CD4-positive, alpha-beta T cell (primary cell): ENCODE data around the gene RHOJ. TPM values are rescaled to one million over a fixed set of nuclear protein-coding genes. Genes with fewer than 3 reads are reported as not detected.

Experiments used
- ATAC-seq: fragments of 200-7000 bp; cut with Tn5 transposase; one replicate; pipeline ENCODE4 v1.10.0; 2022; ENCODE audit warnings: mild to moderate bottlenecking; ENCODE audit not compliant: poor library complexity
- CTCF ChIA-PET: fragments of 350-600 bp; sonication (Branson Sonifier 250); formaldehyde crosslinking; loops from one replicate; lab custom pipeline; 2021; ENCODE audit warnings: antibody characterized with exemption, inconsistent platforms; lab: Charles Lee
- POLR2A ChIA-PET: fragments of 350-600 bp; sonication (Branson Sonifier 250); formaldehyde crosslinking; loops from one replicate; lab custom pipeline; 2021; ENCODE audit warnings: antibody characterized with exemption, inconsistent platforms; lab: Charles Lee
- DNase-seq, 14 experiments: peaks; one replicate each; pipeline ENCODE4 v3.0.0-alpha.2; 2013 to 2020; ENCODE audit warnings: mixed read lengths in 2 of 14
- H3K27ac ChIP-seq, 2 donors: one replicate each; pipeline versions ENCODE4 v1.5.1 to v1.7.0; 2013; ENCODE audit warnings: low read length in 2 of 2, low read depth in 1 of 2, mild to moderate bottlenecking in 1 of 2
- H3K27me3 ChIP-seq, 2 experiments: 1 replicate in 1 of 2; 2 replicates in 1 of 2; pipeline versions ENCODE4 v1.6.1 to v1.7.0; 2013; ENCODE audit warnings: low read length in 2 of 2, control low read depth in 1 of 2, mild to moderate bottlenecking in 1 of 2, moderate library complexity in 1 of 2; ENCODE audit not compliant: insufficient read depth in 2 of 2, control insufficient read depth in 1 of 2
- H3K36me3 ChIP-seq: one replicate; pipeline ENCODE4 v1.6.1; 2013; ENCODE audit warnings: low read length, control low read depth; ENCODE audit not compliant: insufficient read depth
- H3K4me1 ChIP-seq: one replicate; pipeline ENCODE4 v1.6.1; 2013; ENCODE audit warnings: low read length, control low read depth; ENCODE audit not compliant: insufficient read depth
- H3K4me3 ChIP-seq: one replicate; pipeline ENCODE4 v1.5.1; 2013; ENCODE audit warnings: mild to moderate bottlenecking, low read length, moderate library complexity
- H3K9me3 ChIP-seq, 2 experiments: 1 replicate in 1 of 2; 2 replicates in 1 of 2; pipeline versions ENCODE4 v1.6.1 to v1.7.0; 2013; ENCODE audit warnings: low read length in 2 of 2, mild to moderate bottlenecking in 2 of 2, control low read depth in 1 of 2, moderate library complexity in 1 of 2; ENCODE audit not compliant: control insufficient read depth in 1 of 2, insufficient read depth in 1 of 2
- H3K27ac Mint-ChIP-seq: one replicate; pipeline ENCODE4 v1.8.0; 2020; ENCODE audit warnings: mixed read lengths
- H3K27me3 Mint-ChIP-seq: one replicate; pipeline ENCODE4 v1.8.0; 2021; ENCODE audit warnings: mixed read lengths
- H3K36me3 Mint-ChIP-seq: one replicate; pipeline ENCODE4 v1.8.0; 2021; ENCODE audit warnings: low read depth, mixed read lengths
- H3K4me1 Mint-ChIP-seq: one replicate; pipeline ENCODE4 v1.8.0; 2021; ENCODE audit warnings: low read depth, mixed read lengths
- H3K4me3 Mint-ChIP-seq: one replicate; pipeline ENCODE4 v1.8.0; 2020; ENCODE audit warnings: mild to moderate bottlenecking, mixed read lengths
- H3K9me3 Mint-ChIP-seq: one replicate; pipeline ENCODE4 v1.8.0; 2020; ENCODE audit warnings: mixed read lengths
- CTCF ChIP-seq: fragments of 200-600 bp; IDR thresholded peaks from one replicate; pipeline ENCODE4 v1.8.0; 2022; ENCODE audit warnings: antibody characterized with exemption, mild to moderate bottlenecking
- intact Hi-C, 2 experiments: fragments of 100-400 bp; cut with DNase I in 1 of 2; cut with micrococcal nuclease in 1 of 2; formaldehyde crosslinking; loops; one replicate each; pipeline versions ENCODE4 v1.15.1 to v1.9.0; 2023 to 2025; cut with DNase I, micrococcal nuclease
- total RNA-seq, 174 experiments: library from RNA in 2 of 174; stranded (reverse) in 2 of 174; gene quantifications; one replicate each; pipeline ENCODE4 v1.2.3 and lab custom pipeline; 2021 to 2026

RHOJ gene
- total RNA-seq, 2 experiments from 2014 or later: not detected

- TF ChIP-seq CTCF: no peak
- Mint-ChIP-seq H3K36me3 (no peaks in the 10 kb centered on the region), H3K27ac (no peak overlapping the region), H3K9me3 (no peaks in the 10 kb centered on the region), H3K27me3 (peaks cover 28% of the 10 kb centered on the region), H3K4me3 (no peak overlapping the region), H3K4me1 (no peaks in the 10 kb centered on the region)
- intact Hi-C loops: no loop called here
- POLR2A ChIA-PET: no interaction called here
- CTCF ChIA-PET: interaction anchor here (0.9 kb wide), 1 partner anchor 9 kb away, joined by 4 read pairs; no protein-coding TSS in a partner anchor
- Histone ChIP-seq H3K27me3 (no peaks in the 10 kb centered on the region), H3K4me3 (no peak overlapping the region), H3K9me3 (no peaks in the 10 kb centered on the region), H3K27ac (no peak overlapping the region), H3K4me1 (no peaks in the 10 kb centered on the region), H3K36me3 (no peaks in the 10 kb centered on the region)
- DNase-seq: no peak
- no peak for ATAC-seq
Measured at GRCh38 chr14:63237791-63238190, 33.5 kb downstream of the RHOJ start.

- Histone ChIP-seq H3K4me3 (no peak overlapping the region), H3K27me3 (no peaks in the 10 kb centered on the region), H3K4me1 (no peaks in the 10 kb centered on the region), H3K36me3 (no peaks in the 10 kb centered on the region), H3K27ac (no peak overlapping the region), H3K9me3 (no peaks in the 10 kb centered on the region)
- DNase-seq: no peak
- Mint-ChIP-seq H3K4me1 (no peaks in the 10 kb centered on the region), H3K4me3 (no peak overlapping the region), H3K36me3 (no peaks in the 10 kb centered on the region), H3K9me3 (no peaks in the 10 kb centered on the region), H3K27ac (no peak overlapping the region), H3K27me3 (peaks cover 18% of the 10 kb centered on the region)
- ATAC-seq: no peak
- intact Hi-C loops: no loop called here
- CTCF ChIA-PET: no interaction called here
- TF ChIP-seq CTCF: no peak
- POLR2A ChIA-PET: no interaction called here
Measured at GRCh38 chr14:63240221-63240620, 36.0 kb downstream of the RHOJ start.

- Mint-ChIP-seq H3K27ac (no peak overlapping the region), H3K36me3 (no peaks in the 10 kb centered on the region), H3K4me3 (no peak overlapping the region), H3K4me1 (no peaks in the 10 kb centered on the region), H3K27me3 (peaks cover 17% of the 10 kb centered on the region), H3K9me3 (no peaks in the 10 kb centered on the region)
- H3K4me1 ChIP-seq: no peaks in the 10 kb centered on the region
- no peak overlapping the region for H3K27ac ChIP-seq
- DNase-seq: no peak
- H3K36me3 ChIP-seq: no peaks in the 10 kb centered on the region
- no peak overlapping the region for H3K4me3 ChIP-seq
- CTCF ChIA-PET: no interaction called here
- no peak for ATAC-seq
- intact Hi-C loops: no loop called here
- H3K27me3 ChIP-seq: peaks cover 0 to 3% of the 10 kb centered on the region in 2 experiments
- POLR2A ChIA-PET: no interaction called here
- TF ChIP-seq CTCF: no peak
- H3K9me3 ChIP-seq: no peaks in the 10 kb centered on the region
Measured at GRCh38 chr14:63241096-63241495, 36.9 kb downstream of the RHOJ start.
